Uterus (tissue), 2 donors: ENCODE results near the gene IRF5.

Experiments used
- CTCF ChIP-seq, 4 experiments: fragments of 200-600 bp in 2 of 4; fragments of 450-650 bp in 2 of 4; sonication (generic) in 2 of 4; IDR thresholded peaks; one replicate each; pipeline ENCODE4 v1.5.1; 2016 to 2019; ENCODE audit warnings: antibody characterized with exemption in 4 of 4, mild to moderate bottlenecking in 2 of 4, moderate library complexity in 1 of 4
- POLR2A ChIP-seq, 2 donors: fragments of 450-650 bp; IDR thresholded peaks; one replicate each; pipeline ENCODE4 v1.6.1; 2016; ENCODE audit warnings: antibody characterized with exemption in 2 of 2, mild to moderate bottlenecking in 1 of 2, moderate library complexity in 1 of 2

GRCh38 chr7:128889121-128889520 is 48.6 kb upstream of the IRF5 start:
- TF ChIP-seq CTCF (IDR thresholded peaks at IDR 0.05) (no peak), POLR2A (IDR thresholded peaks at IDR 0.05) (no peak)
